HAP-1 (cell line): Measurements from ENCODE around the gene MED13.

ENCODE experiments used
- DNase-seq, 2 experiments: peaks; one replicate each; pipeline ENCODE4 v3.0.0-alpha.2; 2016 to 2020; ENCODE audit warnings: low spot score in 2 of 2
- H3K27me3 ChIP-seq: fragments of 250-450 bp; sonication (Bioruptor Pico); 2 replicates; pipeline ENCODE4 v1.5.1; 2020; ENCODE audit warnings: low read depth, mild to moderate bottlenecking, moderate library complexity
- H3K36me3 ChIP-seq: fragments of 250-450 bp; sonication (Bioruptor Pico); replicated peaks from 2 replicates; pipeline ENCODE4 v1.5.1; 2020; ENCODE audit warnings: mild to moderate bottlenecking
- H3K4me1 ChIP-seq: fragments of 250-450 bp; sonication (Bioruptor Pico); 2 replicates; pipeline ENCODE4 v1.5.1; 2020; ENCODE audit warnings: mild to moderate bottlenecking
- H3K4me3 ChIP-seq: fragments of 250-450 bp; sonication (Bioruptor Pico); 2 replicates; pipeline ENCODE4 v1.5.1; 2020; ENCODE audit warnings: mild to moderate bottlenecking, moderate library complexity
- H3K9me3 ChIP-seq: fragments of 250-450 bp; sonication (Bioruptor Pico); 2 replicates; pipeline ENCODE4 v1.5.1; 2020; ENCODE audit warnings: mild to moderate bottlenecking, moderate library complexity
- in situ Hi-C: fragments of 300-500 bp; cut with MboI; formaldehyde crosslinking; loops from 3 replicates; pipeline ENCODE4 v1.14.3; 2020; ENCODE audit warnings: low sequenced_read_pairs, inconsistent platforms, mixed read lengths

The MED13 gene, protein sequence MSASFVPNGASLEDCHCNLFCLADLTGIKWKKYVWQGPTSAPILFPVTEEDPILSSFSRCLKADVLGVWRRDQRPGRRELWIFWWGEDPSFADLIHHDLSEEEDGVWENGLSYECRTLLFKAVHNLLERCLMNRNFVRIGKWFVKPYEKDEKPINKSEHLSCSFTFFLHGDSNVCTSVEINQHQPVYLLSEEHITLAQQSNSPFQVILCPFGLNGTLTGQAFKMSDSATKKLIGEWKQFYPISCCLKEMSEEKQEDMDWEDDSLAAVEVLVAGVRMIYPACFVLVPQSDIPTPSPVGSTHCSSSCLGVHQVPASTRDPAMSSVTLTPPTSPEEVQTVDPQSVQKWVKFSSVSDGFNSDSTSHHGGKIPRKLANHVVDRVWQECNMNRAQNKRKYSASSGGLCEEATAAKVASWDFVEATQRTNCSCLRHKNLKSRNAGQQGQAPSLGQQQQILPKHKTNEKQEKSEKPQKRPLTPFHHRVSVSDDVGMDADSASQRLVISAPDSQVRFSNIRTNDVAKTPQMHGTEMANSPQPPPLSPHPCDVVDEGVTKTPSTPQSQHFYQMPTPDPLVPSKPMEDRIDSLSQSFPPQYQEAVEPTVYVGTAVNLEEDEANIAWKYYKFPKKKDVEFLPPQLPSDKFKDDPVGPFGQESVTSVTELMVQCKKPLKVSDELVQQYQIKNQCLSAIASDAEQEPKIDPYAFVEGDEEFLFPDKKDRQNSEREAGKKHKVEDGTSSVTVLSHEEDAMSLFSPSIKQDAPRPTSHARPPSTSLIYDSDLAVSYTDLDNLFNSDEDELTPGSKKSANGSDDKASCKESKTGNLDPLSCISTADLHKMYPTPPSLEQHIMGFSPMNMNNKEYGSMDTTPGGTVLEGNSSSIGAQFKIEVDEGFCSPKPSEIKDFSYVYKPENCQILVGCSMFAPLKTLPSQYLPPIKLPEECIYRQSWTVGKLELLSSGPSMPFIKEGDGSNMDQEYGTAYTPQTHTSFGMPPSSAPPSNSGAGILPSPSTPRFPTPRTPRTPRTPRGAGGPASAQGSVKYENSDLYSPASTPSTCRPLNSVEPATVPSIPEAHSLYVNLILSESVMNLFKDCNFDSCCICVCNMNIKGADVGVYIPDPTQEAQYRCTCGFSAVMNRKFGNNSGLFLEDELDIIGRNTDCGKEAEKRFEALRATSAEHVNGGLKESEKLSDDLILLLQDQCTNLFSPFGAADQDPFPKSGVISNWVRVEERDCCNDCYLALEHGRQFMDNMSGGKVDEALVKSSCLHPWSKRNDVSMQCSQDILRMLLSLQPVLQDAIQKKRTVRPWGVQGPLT (N-terminal part only)

DNA sequence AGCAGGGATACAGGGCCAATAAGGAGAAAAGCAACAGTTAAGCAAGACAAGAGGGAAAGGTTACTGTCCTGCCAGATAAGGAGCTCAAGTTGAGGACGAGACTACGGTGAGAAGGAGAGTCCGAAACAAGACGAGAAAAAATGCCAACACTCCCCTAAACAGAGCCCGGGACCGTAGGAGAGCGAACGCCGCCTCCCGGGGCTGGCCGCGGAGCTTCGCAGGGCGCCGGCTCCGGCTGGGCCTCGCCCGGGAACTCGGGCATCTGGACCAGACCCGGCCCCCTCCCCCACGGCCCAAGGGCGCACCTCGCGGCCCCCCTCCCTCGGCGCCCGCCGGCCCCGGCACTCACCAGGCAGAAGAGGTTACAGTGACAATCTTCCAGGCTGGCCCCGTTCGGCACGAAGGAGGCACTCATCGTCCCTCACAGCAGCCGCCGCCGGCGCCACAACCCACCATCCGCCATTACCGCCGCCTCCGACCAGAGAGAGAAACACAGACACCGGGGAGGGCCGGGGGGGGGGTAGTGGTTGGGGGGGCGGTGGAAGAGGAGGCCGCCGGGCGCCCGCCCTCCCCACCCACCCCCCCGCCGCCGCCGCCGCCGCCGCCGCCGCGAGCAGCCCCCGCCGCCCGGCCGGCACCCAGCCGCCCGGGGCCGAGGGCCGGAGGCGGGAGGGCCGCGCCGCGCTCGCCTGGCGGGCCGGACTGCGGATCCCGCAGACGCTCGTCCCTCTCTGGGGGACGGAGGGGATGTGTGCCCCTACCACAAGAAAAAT lies at the start of gene MED13:
TSS of gene MED13 (minus strand) at position 488 of the 773 bp plus-strand sequence. CDS start at position 415, 73 bp downstream.
- in situ Hi-C loops, result no loop called here
- DNase-seq, result peak; percentile 17 to 65
- H3K27me3 ChIP-seq, result no peaks in the 10 kb centered on the region
- H3K4me1 ChIP-seq, result peaks cover 16% of the 10 kb centered on the region
- H3K4me3 ChIP-seq, result peak within 1 kb of the TSS; percentile 98
- no peaks in the 10 kb centered on the region for H3K9me3 ChIP-seq
- H3K36me3 ChIP-seq, result peaks cover 12% of the 10 kb centered on the region

DNA sequence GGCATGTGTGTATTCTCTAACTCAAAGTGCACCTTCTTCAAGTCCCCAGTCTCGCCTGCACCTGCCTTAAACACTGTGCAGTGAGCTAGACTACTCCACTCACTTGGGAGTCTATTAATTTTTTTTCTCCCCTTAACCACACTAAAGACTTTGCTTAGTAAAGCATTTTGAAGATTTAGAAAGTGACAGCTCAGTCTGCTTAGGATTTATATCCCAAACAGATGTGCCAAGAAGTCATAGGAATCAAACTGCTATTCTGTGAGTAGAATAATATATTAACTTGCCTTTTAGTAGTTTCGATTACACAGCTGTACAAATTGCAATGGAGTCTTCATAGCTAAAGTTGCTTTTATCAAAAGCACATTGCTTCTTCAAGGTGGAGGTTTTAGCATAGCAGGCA lies 47.2 kb upstream of the MED13 start:
- H3K36me3 ChIP-seq, result no peaks in the 10 kb centered on the region
- peaks cover 8% of the 10 kb centered on the region for H3K4me1 ChIP-seq
- H3K27me3 ChIP-seq, result no peaks in the 10 kb centered on the region
- H3K4me3 ChIP-seq, result no peak overlapping the region
- DNase-seq, result no peak
- in situ Hi-C loops, result no loop called here
- H3K9me3 ChIP-seq, result no peaks in the 10 kb centered on the region

DNA sequence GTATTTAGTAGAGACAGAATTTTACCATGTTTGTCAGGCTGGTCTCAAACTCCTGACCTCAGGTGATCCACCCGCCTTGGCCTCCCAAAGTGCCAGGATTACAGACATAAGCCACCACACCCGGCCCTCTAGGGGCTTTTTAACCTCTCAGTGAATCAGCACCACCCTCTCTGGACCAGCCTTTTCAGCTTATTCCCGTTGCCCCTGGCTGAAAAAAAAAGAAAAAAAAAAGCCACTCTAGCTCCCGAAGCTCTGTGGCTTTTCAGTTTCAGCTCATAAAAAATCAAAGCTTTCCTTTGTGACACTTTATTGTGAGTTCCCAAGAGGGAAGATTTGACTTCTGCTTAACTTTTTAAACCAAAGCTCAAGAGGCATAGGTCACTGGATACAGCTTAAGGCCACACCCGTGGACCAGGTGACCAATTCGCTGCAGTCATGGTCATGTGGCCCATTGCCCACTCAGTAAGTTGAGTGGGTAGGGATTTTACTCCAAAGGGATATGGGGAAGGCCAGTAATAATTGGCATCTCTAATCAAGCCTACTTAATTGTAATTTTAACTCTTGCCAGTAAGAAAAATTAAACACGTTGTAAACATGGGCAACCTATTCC lies 46.6 kb upstream of the MED13 start:
- in situ Hi-C loops, result no loop called here
- peak; percentile 67 to 68 for DNase-seq
- no peak overlapping the region for H3K4me3 ChIP-seq

DNA sequence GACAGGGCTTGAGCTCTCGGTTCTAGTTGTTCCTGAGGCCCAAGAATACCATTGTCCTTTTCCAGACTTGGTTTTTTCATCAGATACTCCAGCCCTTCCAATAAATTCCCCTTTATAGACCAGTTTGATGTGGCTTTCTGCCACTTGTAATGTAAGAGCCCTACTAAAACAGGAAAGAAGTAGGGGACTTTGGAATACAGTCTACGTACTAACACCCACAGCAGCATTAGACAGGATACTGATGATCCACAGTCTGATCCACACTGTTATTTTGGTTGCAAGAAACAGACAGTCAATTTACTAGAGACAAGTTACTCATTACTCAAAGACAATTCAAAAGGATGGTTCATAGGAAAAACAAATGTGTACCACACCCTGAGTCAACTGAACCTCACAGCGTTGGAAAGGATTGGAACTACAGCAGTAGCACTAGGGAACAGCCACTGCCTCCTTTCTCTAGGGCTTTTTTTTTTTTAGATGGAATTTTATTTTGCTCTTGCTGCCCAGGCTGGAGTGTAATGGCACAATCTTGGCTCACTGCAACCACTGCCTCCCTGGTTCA lies 45.9 kb upstream of the MED13 start:
- Histone ChIP-seq H3K36me3 (no peaks in the 10 kb centered on the region), H3K9me3 (no peaks in the 10 kb centered on the region), H3K4me1 (peaks cover 8% of the 10 kb centered on the region), H3K4me3 (no peak overlapping the region), H3K27me3 (no peaks in the 10 kb centered on the region)
- in situ Hi-C loops, result no loop called here
- DNase-seq, result no peak

More for the DNA sequence above, 46.6 kb upstream of the MED13 start:
- Histone ChIP-seq H3K9me3 (no peaks in the 10 kb centered on the region), H3K27me3 (no peaks in the 10 kb centered on the region), H3K4me1 (peaks cover 8% of the 10 kb centered on the region), H3K36me3 (no peaks in the 10 kb centered on the region)

DNA sequence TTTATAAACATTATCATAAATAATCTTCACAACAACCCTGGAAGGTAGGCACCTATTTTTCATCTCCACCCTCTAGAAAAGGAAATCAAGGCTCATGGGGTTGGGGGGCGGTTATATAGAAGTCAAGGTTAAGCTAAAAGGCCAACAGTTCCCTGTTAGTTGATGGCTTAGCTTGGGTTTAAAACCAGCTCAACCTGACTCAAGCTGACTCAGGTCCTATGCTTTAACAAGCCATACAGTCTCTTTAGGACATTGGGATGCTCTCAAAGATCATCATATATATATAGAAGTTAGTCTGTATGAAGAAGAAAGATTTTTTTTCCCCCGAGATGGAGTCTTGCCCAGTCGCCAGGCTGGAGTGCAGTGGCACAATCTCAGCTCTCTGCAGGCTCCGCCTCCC lies 44.8 kb upstream of the MED13 start:
- in situ Hi-C loops, result loop anchor here (10.0 kb wide), 1 partner anchor 475 kb away; no protein-coding TSS in a partner anchor
- H3K27me3 ChIP-seq, result no peaks in the 10 kb centered on the region

DNA sequence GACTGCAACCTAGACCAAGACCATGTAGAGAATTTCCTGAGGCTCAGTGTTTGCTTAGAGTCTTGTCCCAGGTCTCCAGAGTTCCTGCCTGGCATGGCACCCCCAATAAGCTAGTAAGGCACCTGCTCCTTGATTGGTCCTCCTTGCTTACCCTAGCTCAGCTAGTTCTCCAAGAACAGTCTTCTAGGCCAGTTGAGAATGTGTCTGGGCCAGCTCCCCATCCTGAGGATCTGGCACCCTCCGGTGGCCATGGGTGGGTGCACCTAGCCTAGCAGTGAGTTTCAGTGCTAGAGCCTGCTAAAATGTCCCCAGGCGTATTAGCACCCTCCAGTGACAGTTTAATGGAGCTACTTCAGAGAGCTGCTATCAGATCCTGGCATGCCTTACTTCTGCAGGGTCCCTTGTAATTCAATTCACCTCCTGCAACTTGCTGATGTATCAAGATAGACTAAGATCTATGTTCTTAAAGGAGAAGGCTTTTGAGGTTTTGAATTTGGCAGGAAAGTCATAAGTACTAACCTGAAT lies 44.4 kb upstream of the MED13 start:
- DNase-seq, result peak; percentile 81 to 87
- no peak overlapping the region for H3K4me3 ChIP-seq
- in situ Hi-C loops, result loop anchor here (10.0 kb wide), 1 partner anchor 475 kb away; no protein-coding TSS in a partner anchor
- H3K9me3 ChIP-seq, result no peaks in the 10 kb centered on the region
- no peaks in the 10 kb centered on the region for H3K27me3 ChIP-seq
- H3K36me3 ChIP-seq, result no peaks in the 10 kb centered on the region
- H3K4me1 ChIP-seq, result peaks cover 15% of the 10 kb centered on the region

More for the DNA sequence above, 44.8 kb upstream of the MED13 start:
- Histone ChIP-seq H3K4me3 (no peak overlapping the region), H3K4me1 (peaks cover 17% of the 10 kb centered on the region), H3K9me3 (no peaks in the 10 kb centered on the region), H3K36me3 (no peaks in the 10 kb centered on the region)
- no peak for DNase-seq

DNA sequence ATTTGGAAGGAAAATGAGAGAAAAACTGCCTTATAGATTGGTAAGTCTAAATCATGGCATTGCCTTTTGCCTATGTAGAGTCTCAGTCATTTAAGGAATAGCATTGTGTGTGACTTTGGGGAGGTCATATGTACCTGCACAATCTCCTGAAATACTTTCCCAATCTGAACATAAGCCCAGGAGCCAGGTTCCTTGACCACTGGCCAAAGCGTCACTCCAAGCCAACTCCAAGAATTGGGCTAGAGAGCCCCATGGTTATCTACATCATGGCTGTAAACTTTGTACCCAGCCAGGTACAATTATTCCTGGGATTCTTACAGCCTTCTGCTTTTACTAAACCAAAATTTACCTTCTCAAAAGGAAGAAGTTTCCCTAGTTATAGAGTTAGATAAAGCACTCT lies 40.8 kb upstream of the MED13 start:
- Histone ChIP-seq H3K36me3 (no peaks in the 10 kb centered on the region), H3K9me3 (no peaks in the 10 kb centered on the region), H3K4me3 (no peak overlapping the region), H3K4me1 (peaks cover 11% of the 10 kb centered on the region), H3K27me3 (no peaks in the 10 kb centered on the region)
- in situ Hi-C loops, result loop anchor here (10.0 kb wide), 1 partner anchor 471 kb away; no protein-coding TSS in a partner anchor
- DNase-seq, result no peak

DNA sequence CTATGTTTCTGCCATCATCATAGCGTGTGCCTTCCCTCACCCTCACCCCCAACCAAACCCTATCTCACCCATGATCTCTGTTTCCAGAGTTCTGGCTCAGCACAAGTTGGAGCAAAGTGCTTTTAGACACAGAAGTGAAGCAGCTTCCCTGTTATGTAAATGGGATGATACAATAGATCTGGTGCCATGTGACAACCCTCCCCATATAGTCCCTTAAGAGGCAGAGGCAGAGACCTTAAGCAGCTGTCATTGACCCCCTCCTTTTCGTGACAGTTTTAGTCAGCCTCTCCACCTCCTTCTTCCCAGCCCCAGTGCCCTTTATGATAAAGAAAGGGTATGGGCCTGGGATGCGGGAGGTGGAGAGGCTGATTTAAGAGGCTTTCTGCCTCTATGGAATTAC lies 40.3 kb upstream of the MED13 start:
- Histone ChIP-seq H3K27me3 (no peaks in the 10 kb centered on the region), H3K4me1 (peaks cover 11% of the 10 kb centered on the region), H3K4me3 (no peak overlapping the region), H3K36me3 (no peaks in the 10 kb centered on the region), H3K9me3 (no peaks in the 10 kb centered on the region)
- DNase-seq, result peak; percentile 58 to 66
- in situ Hi-C loops, result loop anchor here (10.0 kb wide), 1 partner anchor 471 kb away; no protein-coding TSS in a partner anchor

DNA sequence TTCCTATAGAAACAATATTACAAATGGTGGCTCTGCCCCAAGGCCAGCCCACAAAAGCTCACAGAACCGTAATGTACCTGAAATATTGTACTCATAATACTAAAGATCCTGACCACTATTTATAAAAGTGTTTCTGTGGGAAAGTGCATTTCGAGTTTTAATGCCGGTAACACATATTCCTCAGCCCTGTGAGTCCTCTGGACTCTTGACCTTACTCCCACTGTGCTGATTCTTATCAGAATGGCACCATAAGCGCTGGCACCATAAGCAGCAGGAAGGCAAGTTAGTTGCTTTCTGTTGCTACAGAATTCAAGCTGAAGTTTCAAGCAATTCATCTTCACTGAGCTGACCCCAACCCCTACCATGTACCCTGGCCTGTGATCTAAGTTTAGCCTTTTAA lies 36.4 kb upstream of the MED13 start:
- Histone ChIP-seq H3K36me3 (no peaks in the 10 kb centered on the region), H3K4me3 (no peak overlapping the region), H3K9me3 (no peaks in the 10 kb centered on the region; the same call in 1 of the 2 replicates), H3K27me3 (no peaks in the 10 kb centered on the region), H3K4me1 (peaks cover 11% of the 10 kb centered on the region)
- in situ Hi-C loops, result loop anchor here (10.0 kb wide), 1 partner anchor 467 kb away; no protein-coding TSS in a partner anchor
- no peak for DNase-seq

DNA sequence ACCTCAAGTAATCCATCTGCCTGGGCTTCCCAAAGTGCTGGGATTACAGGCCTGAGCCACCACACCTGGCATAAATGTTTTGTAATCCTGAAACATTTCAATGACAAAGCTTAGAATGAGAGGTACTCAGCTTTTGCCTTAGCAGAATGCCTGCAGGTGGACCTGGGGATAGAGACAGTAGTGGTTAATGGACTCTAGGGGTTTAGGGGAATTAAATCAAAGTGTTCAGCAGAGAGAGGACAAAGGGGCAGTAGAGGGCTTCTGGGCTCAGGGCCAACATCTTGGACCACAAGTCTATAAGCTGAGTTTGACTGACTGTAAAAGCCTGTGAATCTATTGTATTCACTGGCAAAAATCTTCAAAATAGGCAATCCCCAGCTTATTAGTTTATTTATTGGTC lies 36.0 kb upstream of the MED13 start:
- Histone ChIP-seq H3K36me3 (no peaks in the 10 kb centered on the region), H3K27me3 (no peaks in the 10 kb centered on the region), H3K9me3 (no peaks in the 10 kb centered on the region; the same call in 1 of the 2 replicates), H3K4me3 (no peak overlapping the region), H3K4me1 (peaks cover 11% of the 10 kb centered on the region)
- DNase-seq, result peak; percentile 78 to 86
- in situ Hi-C loops, result loop anchor here (10.0 kb wide), 1 partner anchor 466 kb away; no protein-coding TSS in a partner anchor

DNA sequence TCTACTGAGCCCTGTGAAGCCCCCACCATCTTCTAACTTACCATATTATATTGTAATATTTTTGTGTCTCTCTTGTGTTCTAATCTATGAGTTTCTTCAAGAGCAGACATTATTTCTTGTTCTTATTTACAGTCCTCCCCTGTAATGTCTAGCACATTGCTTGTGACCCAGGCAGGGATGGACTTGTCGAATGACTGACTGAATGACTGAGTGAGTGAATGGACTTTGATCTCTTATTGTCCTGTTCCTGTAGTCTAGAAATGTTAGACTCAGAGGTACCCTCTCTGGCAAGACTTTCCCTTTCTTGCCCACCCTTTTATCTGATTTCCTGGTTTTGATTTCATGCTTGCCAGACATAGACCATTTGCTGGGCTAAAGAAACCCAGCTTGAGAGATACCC lies 35.0 kb upstream of the MED13 start:
- Histone ChIP-seq H3K36me3 (no peaks in the 10 kb centered on the region), H3K4me3 (no peak overlapping the region), H3K9me3 (no peaks in the 10 kb centered on the region; the same call in 1 of the 2 replicates), H3K4me1 (peaks cover 2% of the 10 kb centered on the region), H3K27me3 (no peaks in the 10 kb centered on the region)
- in situ Hi-C loops, result loop anchor here (10.0 kb wide), 1 partner anchor 465 kb away; no protein-coding TSS in a partner anchor
- no peak for DNase-seq

DNA sequence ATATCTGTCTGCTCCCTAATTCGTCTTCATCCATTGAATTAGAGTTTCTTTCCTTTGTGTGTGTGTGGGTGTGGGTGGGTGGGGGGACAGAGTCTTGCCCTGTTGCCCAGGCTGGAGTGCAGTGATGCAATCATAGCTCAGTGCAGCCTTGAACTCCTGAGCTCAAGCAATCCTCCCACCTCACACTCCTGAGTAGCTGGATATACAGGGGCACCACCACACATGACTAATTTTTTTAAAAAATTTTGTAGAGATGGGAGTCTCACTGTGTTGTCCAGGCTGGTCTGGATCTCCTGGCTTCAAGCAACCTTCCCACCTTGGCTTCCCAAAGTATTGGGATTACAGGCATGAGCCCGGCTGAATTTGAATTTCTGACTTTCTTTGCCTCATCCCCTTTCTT lies 34.5 kb upstream of the MED13 start:
- Histone ChIP-seq H3K4me3 (no peak overlapping the region), H3K9me3 (no peaks in the 10 kb centered on the region; the same call in 1 of the 2 replicates), H3K36me3 (no peaks in the 10 kb centered on the region), H3K27me3 (no peaks in the 10 kb centered on the region), H3K4me1 (no peaks in the 10 kb centered on the region)
- DNase-seq, result no peak
- in situ Hi-C loops, result no loop called here
